ENCODE results near the gene WASHC2A. TPM values are rescaled to one million over a fixed set of nuclear protein-coding genes. Genes with fewer than 3 reads are reported as not detected.
"Not testable (repeated sequence)": the region's sequence is repeated elsewhere in the genome, so short reads cannot be mapped to it uniquely, and the experiment has no call there.

WASHC2A gene
- total RNA-seq, 4 donors from 2014 or later, result 14.3 to 54.6 (median 24.7) TPM

DNA sequence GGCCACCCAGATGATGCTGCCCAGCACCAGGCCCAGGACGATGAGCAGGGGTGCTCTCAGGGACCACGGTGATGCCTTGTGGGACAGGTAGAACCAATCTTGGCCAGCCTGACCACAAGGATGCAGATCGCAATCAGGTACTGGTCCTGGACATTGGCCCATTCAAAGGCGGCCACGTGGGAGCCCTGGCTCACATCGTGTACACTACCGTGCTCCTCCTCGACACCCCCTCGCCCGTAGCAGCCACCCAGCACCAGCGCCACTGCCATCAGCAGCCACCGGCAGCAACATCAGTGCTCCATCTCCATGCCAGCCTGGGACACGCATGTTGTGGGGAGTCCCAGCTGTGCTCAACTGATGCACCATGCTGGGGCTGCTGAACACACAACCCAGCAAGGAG lies 40.6 kb upstream of the WASHC2A start:
- no peak for DNase-seq
- H3K9me3 ChIP-seq, result no peaks in the 10 kb centered on the region
- intact Hi-C loops (cut with DNase I; ENCODE audit: low total_unique reads), result no loop called here

DNA sequence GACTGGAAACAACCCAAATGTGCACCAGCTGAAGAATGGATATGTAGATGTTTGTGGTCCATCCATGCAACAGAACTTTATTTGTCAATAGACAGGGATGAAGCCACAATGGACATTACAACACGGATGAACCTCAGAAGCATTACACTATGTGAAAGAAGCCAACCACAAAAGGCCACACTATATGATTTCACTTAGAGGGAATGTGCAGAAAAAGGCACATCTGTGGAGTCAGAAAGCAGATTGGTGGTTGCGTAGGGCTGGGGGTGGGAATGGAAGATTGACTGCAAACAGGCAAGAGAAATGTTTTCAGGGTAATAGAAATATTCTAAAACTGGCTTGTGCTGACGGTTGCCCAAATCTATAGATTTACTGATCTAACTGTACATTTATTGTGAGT lies 34.3 kb upstream of the WASHC2A start:
- H3K27me3 ChIP-seq, result no peaks in the 10 kb centered on the region
- TF ChIP-seq, protein P1, sequence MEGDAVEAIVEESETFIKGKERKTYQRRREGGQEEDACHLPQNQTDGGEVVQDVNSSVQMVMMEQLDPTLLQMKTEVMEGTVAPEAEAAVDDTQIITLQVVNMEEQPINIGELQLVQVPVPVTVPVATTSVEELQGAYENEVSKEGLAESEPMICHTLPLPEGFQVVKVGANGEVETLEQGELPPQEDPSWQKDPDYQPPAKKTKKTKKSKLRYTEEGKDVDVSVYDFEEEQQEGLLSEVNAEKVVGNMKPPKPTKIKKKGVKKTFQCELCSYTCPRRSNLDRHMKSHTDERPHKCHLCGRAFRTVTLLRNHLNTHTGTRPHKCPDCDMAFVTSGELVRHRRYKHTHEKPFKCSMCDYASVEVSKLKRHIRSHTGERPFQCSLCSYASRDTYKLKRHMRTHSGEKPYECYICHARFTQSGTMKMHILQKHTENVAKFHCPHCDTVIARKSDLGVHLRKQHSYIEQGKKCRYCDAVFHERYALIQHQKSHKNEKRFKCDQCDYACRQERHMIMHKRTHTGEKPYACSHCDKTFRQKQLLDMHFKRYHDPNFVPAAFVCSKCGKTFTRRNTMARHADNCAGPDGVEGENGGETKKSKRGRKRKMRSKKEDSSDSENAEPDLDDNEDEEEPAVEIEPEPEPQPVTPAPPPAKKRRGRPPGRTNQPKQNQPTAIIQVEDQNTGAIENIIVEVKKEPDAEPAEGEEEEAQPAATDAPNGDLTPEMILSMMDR (IDR thresholded peaks at IDR 0.05), result no peak
- TF ChIP-seq POLR2A (IDR thresholded peaks at IDR 0.05), result no peak
- H3K4me3 ChIP-seq, result no peak overlapping the region
- no peaks in the 10 kb centered on the region for H3K4me1 ChIP-seq
- no peaks in the 10 kb centered on the region for H3K9me3 ChIP-seq
- H3K36me3 ChIP-seq, result no peaks in the 10 kb centered on the region
- intact Hi-C loops (cut with DNase I; ENCODE audit: low total_unique reads), result no loop called here
- DNase-seq, result no peak
- H3K27ac ChIP-seq, result no peak overlapping the region

More for the DNA sequence above, 40.6 kb upstream of the WASHC2A start:
- no peak overlapping the region for H3K4me3 ChIP-seq
- H3K27me3 ChIP-seq, result no peaks in the 10 kb centered on the region
- H3K27ac ChIP-seq, result no peak overlapping the region
- H3K4me1 ChIP-seq, result no peaks in the 10 kb centered on the region
- no peaks in the 10 kb centered on the region for H3K36me3 ChIP-seq
- TF ChIP-seq, protein P1 (IDR thresholded peaks at IDR 0.05), result no peak
- no peak for TF ChIP-seq POLR2A (IDR thresholded peaks at IDR 0.05)

DNA sequence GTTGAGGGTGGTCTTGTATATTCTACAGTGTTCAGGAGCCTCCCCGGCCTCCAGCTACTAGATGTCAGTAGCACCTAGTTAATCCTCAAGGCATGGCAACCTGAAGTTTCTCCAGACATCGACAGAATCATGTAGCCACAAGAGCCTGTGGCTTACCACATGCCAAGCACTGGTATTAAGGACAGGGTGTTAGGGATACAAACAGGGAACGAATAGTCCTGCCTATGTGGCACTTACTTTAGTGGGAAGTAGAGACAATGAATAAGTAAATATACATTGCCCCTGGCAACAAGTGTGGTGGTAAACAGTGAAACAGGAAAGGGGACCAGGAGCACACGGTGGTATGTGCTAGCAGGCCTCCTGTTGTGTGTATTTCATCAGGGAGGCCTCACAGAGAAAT lies 32.4 kb upstream of the WASHC2A start:
- H3K36me3 ChIP-seq; H3K27me3 ChIP-seq; DNase-seq; intact Hi-C loops (cut with DNase I; ENCODE audit: low total_unique reads); H3K9me3 ChIP-seq; H3K4me1 ChIP-seq; H3K27ac ChIP-seq; H3K4me3 ChIP-seq: not testable (repeated sequence)

DNA sequence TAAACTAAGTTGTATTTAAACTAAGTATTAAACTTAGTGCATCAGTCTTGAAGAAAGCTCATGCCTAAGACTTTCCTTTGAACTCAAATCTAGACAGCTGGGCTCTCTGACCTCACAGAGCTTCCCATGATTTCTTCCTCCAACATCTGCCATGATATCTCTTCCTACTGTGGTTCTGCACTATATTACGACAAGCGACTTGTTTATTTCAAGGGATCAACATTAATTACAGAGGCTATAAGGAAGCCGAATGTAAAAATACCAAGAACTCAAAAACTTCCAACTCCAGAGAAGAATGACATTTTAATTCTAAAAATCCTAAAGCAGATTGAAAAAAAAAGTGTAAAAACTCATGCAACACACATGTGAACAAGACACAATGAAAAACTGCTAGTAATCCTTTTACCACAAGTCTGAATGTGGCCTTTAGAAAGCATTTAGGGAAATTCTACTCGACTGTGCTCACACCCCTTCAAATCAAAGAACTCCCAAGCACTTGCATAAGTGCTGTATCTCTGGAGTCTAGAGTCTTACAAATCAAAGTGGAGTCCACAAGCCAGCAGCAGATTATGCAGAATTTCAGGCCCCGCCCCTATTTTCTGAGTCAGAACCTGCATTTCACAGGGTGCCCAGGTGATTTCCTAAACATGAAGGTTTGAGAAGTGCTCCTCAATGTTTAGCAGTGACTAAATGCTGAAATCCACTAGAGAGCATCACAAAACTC lies 22.7 kb upstream of the WASHC2A start:
- no peak overlapping the region for H3K27ac ChIP-seq
- no peaks in the 10 kb centered on the region for H3K4me1 ChIP-seq
- H3K9me3 ChIP-seq, result no peaks in the 10 kb centered on the region
- intact Hi-C loops (cut with DNase I; ENCODE audit: low total_unique reads), result no loop called here
- no peak overlapping the region for H3K4me3 ChIP-seq
- no peak for TF ChIP-seq POLR2A (IDR thresholded peaks at IDR 0.05)
- TF ChIP-seq, protein P1 (IDR thresholded peaks at IDR 0.05), result no peak
- no peaks in the 10 kb centered on the region for H3K27me3 ChIP-seq
- no peak for DNase-seq
- no peaks in the 10 kb centered on the region for H3K36me3 ChIP-seq

DNA sequence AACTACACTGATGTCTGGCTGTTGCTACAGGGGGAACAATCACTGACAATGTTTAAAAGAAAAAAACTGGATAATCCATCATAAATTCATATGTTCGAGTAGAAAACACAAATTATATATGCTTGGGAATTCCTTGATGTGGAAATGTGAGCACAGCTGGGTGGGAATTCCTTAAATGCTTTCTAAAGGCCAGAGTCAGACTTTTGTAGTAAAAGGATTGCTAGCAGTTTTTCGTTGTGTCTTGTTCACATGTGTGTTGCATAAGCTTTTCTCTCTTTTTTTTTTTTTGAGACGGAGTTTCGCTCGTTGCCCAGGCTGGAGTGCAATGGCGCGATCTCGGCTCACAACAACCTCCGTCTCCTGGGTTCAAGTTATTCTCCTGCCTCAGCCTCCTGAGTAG lies 21.3 kb upstream of the WASHC2A start:
- DNase-seq; H3K4me3 ChIP-seq; H3K4me1 ChIP-seq; intact Hi-C loops (cut with DNase I; ENCODE audit: low total_unique reads); H3K36me3 ChIP-seq; H3K9me3 ChIP-seq; H3K27ac ChIP-seq; H3K27me3 ChIP-seq: not testable (repeated sequence)

DNA sequence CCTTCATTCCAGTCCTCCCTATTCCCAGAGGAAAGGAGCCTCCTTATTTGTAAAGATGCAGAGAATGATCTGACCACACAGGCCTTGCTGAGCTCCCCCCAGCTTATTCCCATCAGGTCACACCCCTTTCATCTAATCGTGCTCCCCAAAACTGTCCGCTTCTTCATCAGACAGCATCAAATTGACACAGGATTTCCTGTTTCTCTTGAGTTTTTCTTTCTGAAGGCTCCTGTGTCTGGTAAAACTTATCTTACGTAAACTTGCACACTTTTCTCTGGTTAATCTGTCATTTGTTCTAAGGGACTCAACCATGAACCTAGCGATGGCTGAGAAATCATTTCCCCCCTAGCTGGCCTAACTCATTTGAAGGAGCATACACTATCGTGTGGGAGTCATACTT lies 20.2 kb upstream of the WASHC2A start:
- H3K27me3 ChIP-seq; H3K36me3 ChIP-seq; intact Hi-C loops (cut with DNase I; ENCODE audit: low total_unique reads); H3K4me1 ChIP-seq; H3K9me3 ChIP-seq; H3K4me3 ChIP-seq; DNase-seq; H3K27ac ChIP-seq: not testable (repeated sequence)

DNA sequence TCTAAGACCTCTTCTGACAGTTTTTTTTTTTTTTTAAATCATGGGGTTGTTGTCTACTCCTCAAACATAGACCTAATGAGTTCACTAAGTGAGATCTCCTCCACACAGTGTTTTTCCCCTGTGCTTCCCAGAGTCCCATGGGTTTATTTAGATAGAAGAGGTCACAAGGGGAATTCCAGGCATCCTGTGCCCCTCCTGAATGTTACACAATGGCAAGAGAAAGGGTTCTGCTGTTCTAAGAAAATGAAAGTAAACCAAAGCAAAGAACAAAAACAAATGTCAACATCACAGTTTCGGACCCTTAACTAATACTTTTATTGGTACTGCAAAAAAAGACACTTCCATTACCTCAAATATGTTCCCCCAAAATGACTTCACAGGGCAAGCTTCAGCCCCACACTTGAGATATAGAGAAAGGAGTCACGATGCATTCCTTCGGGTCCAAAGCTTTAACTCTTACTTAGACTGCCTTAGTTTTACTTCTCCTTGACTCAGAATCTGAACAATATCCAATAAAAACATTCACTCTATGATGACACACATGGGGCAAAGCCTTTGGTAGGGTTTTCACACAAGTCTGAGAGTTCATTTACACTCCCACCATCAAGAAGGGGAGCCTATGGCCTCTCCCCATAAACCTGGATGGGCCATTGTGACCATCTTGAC lies 15.6 kb upstream of the WASHC2A start:
- DNase-seq; H3K4me1 ChIP-seq; H3K9me3 ChIP-seq; H3K27me3 ChIP-seq; H3K36me3 ChIP-seq; H3K4me3 ChIP-seq; intact Hi-C loops (cut with DNase I; ENCODE audit: low total_unique reads); H3K27ac ChIP-seq: not testable (repeated sequence)

DNA sequence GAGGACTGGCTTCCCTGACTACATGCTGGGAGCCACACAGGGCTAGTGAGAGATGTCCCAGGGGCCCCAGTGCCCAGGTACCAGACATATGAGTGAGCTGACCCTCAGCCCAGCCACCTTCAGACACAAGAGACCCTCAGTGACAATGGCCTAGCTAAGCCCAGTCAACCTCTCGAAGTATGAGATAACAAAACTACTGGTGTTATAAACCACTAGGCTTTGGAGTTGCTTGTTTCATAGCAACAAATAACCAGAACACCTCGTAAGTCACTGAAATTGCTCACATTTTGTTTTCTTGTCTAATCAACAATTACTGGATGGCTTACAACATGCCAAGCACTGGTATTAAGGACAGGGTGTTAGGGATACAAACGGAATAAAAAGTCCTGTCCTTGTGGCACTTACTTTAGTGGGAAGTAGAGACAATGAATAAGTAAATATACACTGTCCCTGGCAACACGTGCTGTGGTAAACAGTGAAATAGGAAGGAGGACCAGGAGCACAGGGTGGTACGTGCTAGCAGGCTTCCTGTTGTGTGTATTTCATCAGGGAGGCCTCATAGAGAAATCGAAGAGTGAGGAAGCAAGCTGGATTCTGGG lies 14.9 kb upstream of the WASHC2A start:
- H3K27me3 ChIP-seq; H3K27ac ChIP-seq; H3K36me3 ChIP-seq; H3K4me1 ChIP-seq; H3K4me3 ChIP-seq; intact Hi-C loops (cut with DNase I; ENCODE audit: low total_unique reads); H3K9me3 ChIP-seq; DNase-seq: not testable (repeated sequence)

DNA sequence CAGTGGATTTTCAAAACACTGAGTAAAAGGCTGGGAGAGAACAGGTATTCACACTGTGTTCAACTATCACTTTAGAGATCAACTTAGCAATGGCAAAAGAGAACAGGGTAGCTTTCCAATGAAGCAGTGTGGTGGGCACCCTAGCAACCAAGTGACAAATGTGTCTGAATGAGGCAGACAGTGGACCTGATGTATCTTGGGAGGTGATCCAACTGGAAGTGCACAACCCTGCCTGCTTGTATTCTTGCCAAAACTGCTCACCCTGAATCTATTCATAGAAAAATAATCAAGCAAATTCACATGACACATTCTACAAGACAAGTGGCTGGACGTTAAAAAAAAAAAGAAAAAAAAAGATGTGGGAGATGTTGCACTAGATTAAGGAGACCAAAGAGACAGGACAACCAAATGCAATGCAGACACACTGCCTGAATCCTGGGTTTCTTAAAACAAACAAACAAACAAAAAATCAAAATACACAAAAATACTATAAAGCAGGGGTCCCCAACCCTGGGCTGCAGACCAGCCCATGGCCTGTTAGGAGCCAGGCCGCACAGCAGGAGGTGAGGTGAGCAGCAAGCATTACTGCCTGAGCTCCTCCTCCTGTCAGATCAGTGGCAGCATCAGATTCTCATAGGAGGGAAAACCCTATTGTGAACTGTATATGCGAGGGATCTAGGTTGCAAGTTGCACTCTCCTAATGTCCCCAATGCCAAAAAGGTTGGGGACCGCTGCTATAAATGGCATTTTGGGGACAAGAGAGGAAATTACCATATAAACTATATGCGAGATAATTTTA lies 12.1 kb upstream of the WASHC2A start:
- H3K36me3 ChIP-seq; H3K4me1 ChIP-seq; H3K27ac ChIP-seq; H3K4me3 ChIP-seq; H3K27me3 ChIP-seq; H3K9me3 ChIP-seq; DNase-seq; intact Hi-C loops (cut with DNase I; ENCODE audit: low total_unique reads): not testable (repeated sequence)
